GM13977 (cell line): ENCODE measurements around the gene TRHDE.
A peak's percentile ranks its signal among the peaks of the same experiment; 100 is the strongest.

Experiments
- DNase-seq: peaks from one replicate; pipeline ENCODE4 v3.0.0; 2012; ENCODE audit warnings: low spot score
- CTCF ChIP-seq: IDR thresholded peaks from 2 replicates; pipeline ENCODE4 v1.5.1; 2012; ENCODE audit warnings: mild to moderate bottlenecking, control low read depth; ENCODE audit not compliant: insufficient read depth; ENCODE audit errors: extremely low read depth, missing control alignments
- in situ Hi-C: fragments of 300-500 bp; cut with MboI; formaldehyde crosslinking; loops from one replicate; pipeline ENCODE4 v1.12.0; 2022; ENCODE audit warnings: low sequenced_read_pairs, low pct_unique_long_range_greater_than_20kb, mixed read lengths, inconsistent platforms; ENCODE audit not compliant: unreplicated experiment

The TRHDE gene

GRCh38 chr12:72264548-72265175, 7.5 kb upstream of the TRHDE start:
- DNase-seq, result peak; percentile 7
- TF ChIP-seq CTCF, result peak; percentile 31
- in situ Hi-C loops, result no loop called here

- in situ Hi-C loops, result no loop called here
- DNase-seq, result no peak
- TF ChIP-seq CTCF, result no peak
Measured at GRCh38 chr12:72267974-72268373, 4.2 kb upstream of the TRHDE start.

GRCh38 chr12:72268386-72268785, 3.8 kb upstream of the TRHDE start:
- TF ChIP-seq CTCF, result no peak
- DNase-seq, result no peak
- in situ Hi-C loops, result no loop called here

GRCh38 chr12:72269491-72269890, 2.7 kb upstream of the TRHDE start:
- in situ Hi-C loops, result no loop called here

GRCh38 chr12:72270246-72270645, 1.9 kb upstream of the TRHDE start:
- no peak for TF ChIP-seq CTCF
- in situ Hi-C loops, result no loop called here
- DNase-seq, result no peak

More at GRCh38 chr12:72269491-72269890, 2.7 kb upstream of the TRHDE start:
- TF ChIP-seq CTCF, result no peak
- DNase-seq, result no peak

- in situ Hi-C loops, result no loop called here
- no peak for DNase-seq
Measured at GRCh38 chr12:72270961-72271360, 1.2 kb upstream of the TRHDE start.

More at GRCh38 chr12:72270961-72271360, 1.2 kb upstream of the TRHDE start:
- no peak for TF ChIP-seq CTCF
